NAMALWA (cell line): ENCODE measurements around the gene CENPP.

Source experiments
- DNase-seq: peaks from one replicate; pipeline ENCODE4 v3.0.0-alpha.2; 2015; ENCODE audit warnings: low spot score

The CENPP gene

GRCh38 chr9:92313624-92314012 lies 12.1 kb upstream of the CENPP start:
- no peak for DNase-seq

DNA sequence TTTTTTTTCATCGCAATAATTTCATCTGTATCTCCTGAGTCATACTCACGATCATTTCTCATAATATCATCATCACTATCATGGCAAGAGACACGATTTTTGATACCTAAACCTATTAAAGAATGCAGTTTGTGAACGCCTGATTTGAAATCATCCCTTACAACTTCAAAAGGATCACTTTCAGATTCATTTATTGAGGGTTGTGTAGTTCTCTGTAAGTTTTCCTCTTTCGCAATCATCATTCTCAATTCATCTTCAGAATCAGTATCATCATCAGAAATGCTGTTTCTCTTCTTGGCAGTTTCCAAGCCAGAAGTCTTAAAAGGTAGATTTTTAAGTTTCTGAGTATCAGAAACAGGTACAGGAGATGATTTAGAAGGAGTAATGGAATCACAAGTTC lies 10.3 kb upstream of the CENPP start:
- DNase-seq = no peak

DNA sequence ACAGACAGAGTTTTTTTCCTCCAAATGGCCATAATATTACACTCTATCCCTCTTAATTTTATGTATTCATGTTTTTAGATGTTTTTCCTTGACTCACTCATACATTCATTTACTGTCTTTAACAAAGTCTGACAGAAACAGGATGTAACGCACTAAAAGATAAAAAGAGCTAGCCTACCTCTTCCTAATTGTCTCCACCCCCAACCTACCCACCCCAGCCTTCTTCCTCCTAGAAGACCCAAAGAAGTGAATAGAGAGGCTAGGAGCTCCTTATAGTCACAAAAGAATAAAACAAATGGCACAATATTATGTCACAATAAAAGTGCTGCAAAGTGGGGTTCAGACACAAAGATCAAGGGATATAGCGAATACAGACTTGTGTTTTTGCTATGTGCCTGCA lies 1.3 kb upstream of the CENPP start:
- peak; percentile 27 for DNase-seq

DNA sequence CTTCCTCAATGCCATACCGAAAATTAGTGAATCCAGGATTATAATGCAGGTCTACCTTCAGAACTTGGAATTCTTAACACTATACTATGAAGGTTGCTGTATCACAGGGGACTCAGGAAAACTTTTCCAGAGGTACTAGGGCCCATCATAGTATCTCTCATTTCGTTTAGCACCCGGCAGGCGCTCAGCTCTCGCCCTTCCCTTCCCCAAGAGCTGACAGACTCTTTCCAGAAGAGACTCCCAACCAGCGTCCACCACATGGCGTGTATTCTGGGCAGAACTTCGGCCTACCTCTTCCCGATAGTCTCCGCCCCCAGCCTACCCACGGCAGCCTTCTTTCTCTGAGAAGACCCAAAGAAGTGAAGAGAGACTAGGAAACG lies 874 bp upstream of the CENPP start:
- DNase-seq = no peak

- DNase-seq = peak; percentile 57
Observed at GRCh38 chr9:92325991-92326500, 293 bp downstream of the CENPP start.

- peak; percentile 10 for DNase-seq
Observed at GRCh38 chr9:92327283-92327850, 1.6 kb downstream of the CENPP start.

GRCh38 chr9:92328225-92328624 lies 2.5 kb downstream of the CENPP start:
- peak; percentile 26 for DNase-seq

DNA sequence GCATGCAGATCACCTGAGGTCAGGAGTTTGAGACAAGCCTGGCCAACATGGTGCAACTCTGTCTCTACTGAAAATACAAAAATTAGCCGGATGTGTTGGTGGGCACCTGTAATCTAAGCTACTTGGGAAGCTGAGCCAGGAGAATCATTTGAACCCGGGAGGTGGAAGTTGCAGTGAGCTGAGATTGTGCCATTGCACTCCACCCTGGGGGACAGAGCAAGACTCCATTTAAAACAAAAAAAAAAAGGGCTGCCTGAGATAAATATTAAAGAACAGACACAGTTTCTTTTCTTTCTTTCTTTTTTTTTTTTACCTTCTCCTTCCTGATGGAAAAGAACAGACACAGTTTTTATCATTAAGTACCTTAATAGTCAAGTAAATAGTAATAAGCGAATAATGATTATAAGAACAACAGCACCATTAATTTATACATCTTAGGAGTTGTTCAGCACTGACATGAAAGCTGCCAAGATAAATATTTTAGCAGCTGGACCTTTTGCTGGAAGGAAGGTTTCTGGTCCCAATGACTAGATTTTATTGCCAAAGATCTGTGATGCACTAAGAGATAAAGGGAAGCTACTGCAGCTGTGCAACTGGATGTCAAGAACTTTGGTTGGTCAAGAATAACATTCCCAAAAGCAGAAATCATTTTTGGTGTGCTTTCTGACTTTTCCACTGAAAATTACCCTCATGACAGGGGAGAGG lies 7.0 kb downstream of the CENPP start:
- no peak for DNase-seq

DNA sequence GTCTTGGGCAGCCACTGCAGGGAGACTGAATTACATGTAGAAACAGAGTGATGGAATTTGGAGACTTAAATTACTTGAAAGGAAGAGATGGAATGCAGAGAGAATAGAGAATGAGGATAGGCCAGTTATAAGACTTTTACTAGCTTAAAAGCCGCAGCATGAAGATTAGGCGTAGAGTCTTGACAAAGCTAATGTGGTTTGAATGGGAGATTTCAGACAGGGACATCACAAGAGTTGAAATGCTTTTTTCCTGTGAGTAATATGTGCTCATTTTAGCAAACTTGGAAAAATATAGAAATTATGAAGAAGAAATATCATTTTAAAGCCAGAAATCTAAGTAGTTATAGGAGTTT lies 7.5 kb downstream of the CENPP start:
- no peak for DNase-seq

DNA sequence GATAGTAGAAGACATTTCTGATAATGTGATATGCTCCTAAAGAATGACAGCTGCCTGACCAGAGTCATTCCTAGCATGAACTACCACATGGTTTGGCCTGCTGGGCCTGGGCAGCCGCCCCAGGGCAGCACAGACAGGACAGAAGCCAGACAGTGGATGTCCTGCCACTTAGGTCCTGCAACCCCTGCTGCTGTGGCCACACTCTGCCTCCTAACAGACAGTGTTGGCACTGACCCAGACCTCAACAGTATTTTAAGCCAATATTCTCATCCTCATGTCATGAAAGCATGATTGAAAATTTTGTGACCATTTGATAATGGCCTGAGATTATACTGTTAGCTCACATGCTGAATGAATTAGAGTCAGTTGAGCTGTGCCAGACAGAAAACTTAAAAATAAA lies 15.8 kb downstream of the CENPP start:
- DNase-seq = no peak

GRCh38 chr9:92342825-92343488 lies 17.2 kb downstream of the CENPP start:
- DNase-seq = no peak

DNA sequence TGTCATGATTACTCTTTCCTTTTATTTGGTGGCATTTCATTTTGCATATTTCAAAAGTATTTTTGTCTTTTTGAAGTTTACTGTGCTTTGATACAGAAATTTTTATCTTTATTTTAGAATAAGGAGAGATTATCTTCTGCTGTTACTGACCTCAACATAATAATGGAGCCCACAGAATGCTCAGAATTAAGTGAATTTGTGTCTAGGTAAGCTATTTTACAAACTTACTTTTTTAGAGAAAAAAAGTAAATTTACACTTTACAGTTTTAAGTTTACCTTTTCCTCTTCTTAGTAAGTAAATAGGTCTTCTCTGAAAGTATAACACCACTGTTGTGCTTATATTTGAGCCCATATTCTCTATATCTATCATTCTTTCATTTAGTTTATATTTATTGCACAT lies 19.8 kb downstream of the CENPP start:
- no peak for DNase-seq

DNA sequence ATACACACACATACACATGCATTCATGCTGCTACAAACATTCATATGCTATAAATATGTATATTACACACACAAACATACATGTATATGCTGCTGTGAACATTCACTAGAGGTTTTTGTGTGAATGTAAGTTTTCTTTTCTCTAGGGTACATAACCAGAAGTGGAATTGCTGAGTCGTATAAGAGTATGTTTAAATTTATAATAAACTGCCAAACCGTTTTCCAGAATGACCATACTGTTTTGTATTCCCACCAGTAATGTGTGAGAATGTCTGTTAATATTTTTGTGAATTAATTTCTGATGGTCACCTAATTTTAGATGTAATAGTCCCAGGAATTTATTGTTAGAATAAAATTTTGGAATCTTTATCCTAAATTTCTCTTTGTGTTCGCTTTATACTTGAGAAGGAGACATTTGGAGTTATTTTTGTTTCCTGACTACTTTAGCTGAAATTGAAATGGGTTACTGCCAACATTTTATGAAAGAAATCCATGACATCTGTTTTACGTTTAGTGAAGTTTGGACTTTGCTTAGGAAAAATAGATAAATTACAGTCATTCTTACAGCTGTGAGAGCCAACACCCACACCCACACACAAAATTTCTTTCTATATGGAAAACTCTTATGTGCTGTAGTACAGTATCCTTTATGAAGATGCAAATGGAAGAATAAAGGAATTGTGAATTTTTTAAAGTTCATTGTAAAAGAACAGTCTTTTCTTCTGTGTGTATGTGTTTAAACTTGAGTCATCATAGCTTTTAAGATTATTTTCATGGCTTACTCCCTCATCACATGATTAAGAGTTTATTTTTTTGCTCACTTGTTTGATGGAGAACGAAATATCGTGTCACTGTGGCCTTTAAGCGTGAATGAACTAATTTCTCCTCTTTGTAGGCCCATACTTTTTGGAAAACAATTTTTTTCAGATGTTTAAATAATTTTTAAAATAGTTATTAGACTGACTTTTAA lies 24.3 kb downstream of the CENPP start:
- DNase-seq = no peak

DNA sequence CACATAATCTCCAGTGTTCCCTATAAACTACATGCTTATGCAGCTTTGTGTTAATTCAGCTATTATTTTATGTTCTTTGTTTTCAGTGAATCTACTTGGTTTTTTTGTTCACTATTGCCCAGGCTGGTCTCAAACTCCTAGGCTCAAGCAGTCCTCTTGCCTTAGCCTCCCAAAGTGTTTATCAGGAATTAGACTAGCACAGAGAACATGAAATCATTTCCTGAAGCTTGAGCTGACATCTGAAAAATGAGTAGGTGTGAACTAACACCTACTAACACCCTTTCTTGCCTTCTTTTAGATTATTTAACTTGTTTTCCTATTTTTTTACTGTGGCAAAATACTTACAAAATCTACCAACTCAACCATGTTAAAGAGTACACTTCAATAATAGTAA lies 25.0 kb downstream of the CENPP start:
- DNase-seq = no peak

- no peak for DNase-seq
Observed at GRCh38 chr9:92353051-92353450, 27.3 kb downstream of the CENPP start.

- DNase-seq = no peak
Observed at GRCh38 chr9:92359394-92359995, 33.7 kb downstream of the CENPP start.

DNA sequence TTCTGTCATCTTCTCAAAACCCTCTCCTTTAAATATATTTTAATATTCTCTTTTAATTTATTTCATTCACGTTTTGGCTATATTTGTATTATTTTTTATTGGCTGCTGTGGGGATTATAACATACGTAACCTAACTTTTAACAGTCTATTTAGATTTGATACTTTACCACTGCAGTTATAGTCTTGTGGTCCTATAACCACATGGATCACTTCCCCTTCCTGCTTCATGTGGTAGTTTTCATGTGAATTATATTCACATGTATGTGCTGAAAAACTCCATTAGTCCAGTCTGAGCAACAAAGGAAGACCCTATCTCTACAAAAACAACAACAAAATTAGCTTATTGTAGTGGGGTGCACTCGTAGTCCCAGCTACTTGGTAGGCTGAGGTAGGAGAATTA lies 34.3 kb downstream of the CENPP start:
- no peak for DNase-seq

DNA sequence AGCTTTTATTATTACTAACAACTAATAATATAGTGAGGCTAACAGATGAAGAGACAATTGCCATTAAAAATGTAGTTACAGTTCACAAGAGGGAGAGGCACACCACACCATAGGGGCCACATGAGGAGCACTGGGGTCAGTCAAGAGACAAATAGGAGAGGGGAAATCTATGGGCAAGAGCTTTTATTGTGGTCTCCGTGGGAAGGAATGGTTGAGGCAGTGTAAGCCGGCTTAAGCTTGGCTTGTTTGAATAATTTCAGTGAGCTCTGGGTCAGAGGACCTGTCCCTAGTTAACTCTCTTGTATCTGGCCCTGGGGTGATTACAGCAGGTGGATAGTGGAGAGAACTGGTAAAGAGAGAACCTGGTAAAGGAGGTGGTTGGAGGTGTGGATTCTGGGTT lies 43.3 kb downstream of the CENPP start:
- DNase-seq = no peak

- no peak for DNase-seq
Observed at GRCh38 chr9:92373167-92373566, 47.4 kb downstream of the CENPP start.

GRCh38 chr9:92377876-92378275 lies 52.1 kb downstream of the CENPP start:
- DNase-seq = no peak

DNA sequence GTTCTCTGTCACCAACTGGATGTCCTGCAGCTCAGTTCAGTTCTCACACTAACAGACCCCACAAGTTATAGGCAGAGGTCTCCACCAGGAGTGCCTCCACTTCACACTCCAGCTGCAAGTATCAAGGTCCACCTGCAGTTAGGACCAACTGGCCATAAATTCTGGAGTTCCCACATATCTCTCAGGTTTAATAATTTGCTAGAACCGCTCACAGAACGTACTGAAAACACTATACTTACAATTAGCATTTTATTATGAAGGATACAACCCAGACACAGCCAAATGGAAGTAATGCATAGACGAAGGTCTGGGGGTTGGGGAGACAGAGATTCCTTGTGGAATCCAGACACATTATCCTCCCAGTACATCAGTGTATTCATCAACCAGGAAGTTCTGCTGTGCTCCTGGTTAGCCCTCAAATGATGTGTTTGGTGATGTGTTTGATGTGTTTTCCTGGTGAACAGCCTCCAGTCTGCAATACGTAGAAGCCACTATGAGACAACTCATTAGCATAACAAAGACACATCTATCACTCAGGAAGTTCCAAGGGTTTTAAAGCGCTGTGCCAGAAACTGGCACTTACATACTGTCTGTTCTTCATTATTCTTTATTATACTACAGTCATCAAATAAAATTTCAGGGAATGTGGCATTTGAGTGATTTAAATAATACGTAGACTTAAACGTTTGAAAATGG lies 53.3 kb downstream of the CENPP start:
- DNase-seq = no peak
